GM21576 (cell line): ENCODE results near the gene PAGE2.
"Not testable (repeated sequence)": the region's sequence is repeated elsewhere in the genome, so short reads cannot be mapped to it uniquely, and the experiment has no call there.

Experiments used
- ATAC-seq: cut with Tn5 transposase; IDR thresholded peaks from one replicate; pipeline ENCODE4 v1.9.1; 2021; ENCODE audit warnings: mild to moderate bottlenecking, moderate library complexity; ENCODE audit not compliant: unreplicated experiment

PAGE2 gene

DNA sequence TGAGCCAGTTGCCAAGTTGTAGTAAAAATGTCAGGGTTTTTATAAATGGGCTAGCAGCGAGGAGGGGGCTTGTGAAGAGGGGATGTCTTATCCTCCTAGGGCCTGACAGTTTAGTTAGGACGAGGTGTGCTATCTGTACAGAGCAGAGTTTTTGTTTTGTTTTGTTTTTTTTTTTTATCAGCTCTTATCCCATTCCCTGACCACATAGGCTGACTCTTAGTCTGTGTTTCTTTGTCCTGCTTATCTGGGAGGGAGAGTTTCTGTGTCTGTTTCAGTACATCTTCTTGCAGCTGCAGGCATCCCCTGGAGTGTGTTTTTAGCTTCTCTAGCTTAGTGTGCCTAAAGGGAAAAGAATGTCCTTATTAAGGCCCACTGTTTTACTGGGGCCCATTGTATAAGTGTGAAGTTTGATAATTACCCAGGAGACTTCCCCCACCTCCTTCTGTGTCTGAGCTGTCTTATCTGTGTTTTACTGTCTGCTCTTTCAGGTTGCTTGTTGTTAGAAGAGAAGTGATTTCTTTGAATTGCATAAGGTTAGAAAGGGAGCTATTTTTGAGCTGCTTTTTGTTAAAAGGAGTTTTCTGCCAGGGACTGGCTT is 32.0 kb downstream of the PAGE2 start:
- no peak for ATAC-seq

DNA sequence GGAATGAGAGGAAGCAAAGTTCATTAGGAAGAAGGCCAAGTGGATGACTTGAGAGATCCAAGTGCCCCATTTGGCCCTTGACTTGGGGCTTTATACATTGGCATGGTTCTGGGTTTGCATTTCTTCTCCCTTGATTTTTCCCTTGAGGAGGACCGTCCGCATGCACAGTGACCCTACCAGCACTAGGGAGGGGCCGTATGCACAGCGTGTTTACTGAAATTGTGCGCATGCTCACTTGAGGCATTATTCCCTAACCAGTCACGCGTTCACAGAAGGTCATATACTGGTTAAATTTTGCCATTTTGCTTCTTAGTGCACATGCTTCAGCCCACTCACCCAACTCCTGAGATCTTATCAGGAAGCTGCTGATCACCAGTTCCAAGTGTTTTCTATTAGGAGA is 35.1 kb downstream of the PAGE2 start:
- ATAC-seq = no peak

DNA sequence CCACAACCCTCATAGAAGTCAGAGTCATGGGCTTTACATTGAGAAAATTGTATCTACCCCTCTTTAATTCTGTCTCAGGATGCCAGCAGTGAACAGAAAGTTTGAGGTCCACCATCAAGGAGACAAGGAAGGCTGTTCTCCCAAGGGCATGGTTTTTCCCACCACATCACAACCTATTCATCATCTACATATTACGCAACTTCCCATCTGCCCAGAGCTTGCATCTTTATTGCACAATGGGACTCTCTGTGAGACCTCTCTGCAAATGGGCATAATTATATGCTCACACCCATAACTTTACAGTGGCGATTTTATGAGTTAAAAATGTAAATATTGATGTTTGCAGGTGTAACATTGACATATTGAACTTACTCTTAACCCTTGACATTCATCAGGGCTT is 38.9 kb downstream of the PAGE2 start:
- no peak for ATAC-seq

DNA sequence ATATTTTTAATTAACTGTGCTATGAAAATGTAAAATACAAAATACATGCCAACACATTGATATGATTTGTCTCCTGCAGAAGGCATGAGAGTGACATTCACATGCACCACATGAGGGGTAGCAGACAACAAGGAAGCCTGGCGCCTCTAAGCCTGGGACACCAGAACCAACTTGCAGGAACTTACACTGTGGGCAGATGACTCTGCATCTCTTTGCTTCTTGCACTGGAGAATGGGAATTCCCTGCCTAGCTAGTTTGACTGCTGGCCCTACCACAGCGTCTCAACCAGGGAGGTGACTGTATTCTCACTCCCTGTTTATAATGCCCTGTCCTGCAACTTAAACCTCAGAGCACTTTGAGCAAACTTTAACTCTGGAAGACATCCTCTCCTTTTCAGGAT is 40.5 kb downstream of the PAGE2 start:
- no peak for ATAC-seq

DNA sequence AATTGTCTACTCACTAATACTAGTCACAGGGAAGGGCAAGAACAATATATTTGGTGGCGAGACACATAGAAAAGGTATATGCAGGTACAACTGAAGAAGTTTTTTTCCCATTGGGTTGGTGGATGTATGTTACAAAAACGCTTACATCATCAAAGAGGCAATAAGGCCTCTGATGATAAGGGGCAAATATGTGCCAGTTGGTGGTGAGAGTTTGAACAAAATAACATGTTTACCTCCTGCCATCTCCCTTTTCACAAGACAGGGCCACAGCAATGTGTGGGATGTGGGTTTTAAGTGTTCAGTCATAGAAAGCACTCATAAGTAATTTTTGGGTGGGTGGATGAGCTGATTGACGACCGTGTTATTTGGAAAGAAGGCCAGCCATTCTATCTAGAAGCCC is 41.7 kb downstream of the PAGE2 start:
- ATAC-seq = no peak

DNA sequence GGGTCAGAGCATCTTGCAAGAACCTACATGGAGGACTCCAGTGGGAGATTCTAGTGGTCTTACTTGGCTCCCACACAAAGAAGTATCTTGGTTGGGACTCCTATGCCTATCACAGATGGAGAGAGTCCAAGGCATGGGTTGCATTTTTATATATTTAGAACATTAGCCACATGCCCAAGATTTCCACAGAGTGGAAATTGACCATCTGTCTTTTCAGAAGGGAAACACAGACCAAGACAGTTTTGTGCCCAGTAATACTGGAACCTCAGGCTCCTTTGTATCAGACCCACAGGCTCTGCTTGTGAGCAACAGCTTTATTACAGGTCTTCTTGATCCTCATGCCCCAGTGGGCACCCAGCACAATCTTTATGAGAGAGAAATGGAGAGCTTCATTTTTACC is 43.6 kb downstream of the PAGE2 start:
- ATAC-seq = no peak

DNA sequence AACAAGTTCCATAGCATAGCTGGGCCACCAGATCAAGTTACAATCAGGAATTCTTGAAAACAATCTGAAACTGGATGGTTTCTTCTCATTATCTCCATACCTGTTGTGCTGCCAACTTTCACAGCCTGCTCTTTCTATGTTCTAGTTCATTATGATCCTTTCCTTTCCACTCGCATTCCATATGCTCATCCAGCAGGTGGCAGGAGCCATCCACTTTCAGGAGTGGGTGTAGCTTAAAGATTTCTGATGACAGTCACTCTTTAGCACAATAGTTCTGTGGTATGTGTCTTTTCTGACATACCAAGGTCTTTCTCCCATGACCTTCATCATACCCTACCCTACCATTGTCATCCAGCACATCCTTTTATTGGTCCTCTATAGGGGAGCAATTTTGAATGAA is 46.4 kb downstream of the PAGE2 start:
- ATAC-seq = no peak

DNA sequence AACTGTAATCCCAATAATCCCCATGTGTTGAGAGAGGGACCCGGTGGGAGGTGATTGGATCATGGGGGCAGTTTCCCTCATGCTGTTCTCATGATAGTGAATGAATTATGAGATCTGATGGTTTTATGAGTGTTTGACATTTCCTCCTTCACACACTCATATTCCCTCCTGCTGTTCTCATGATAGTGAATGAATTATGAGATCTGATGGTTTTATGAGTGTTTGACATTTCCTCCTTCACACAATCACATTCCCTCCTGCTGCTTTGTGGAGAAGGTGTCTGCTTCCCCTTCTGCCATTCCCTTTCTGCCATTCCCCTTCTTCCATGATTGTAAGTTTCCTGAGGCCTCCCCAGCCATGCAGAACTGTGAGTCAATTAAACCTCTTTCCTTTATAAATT is 52.0 kb downstream of the PAGE2 start:
- ATAC-seq = not testable (repeated sequence)
